ENCODE results near the gene DCHS1.
A peak's percentile ranks its signal among the peaks of the same experiment; 100 is the strongest.

The DCHS1 gene

GRCh38 chr11:6617315-6617781, 38.3 kb downstream of the DCHS1 start:
- Mint-ChIP-seq H3K36me3 (ENCODE audit: insufficient read depth) (peaks cover 8% of the 10 kb centered on the region), H3K9me3 (no peaks in the 10 kb centered on the region), H3K27me3 (no peaks in the 10 kb centered on the region), H3K4me1 (peaks cover 13% of the 10 kb centered on the region), H3K27ac (ENCODE audit: low read depth) (no peak overlapping the region), H3K4me3 (no peak overlapping the region)
- ATAC-seq (replicated peaks; ENCODE audit: extremely low read depth, poor library complexity, severe bottlenecking) (no peak), DNase-seq (ENCODE audit: low spot score in 2 of 2) (no peak)

- Mint-ChIP-seq H3K27ac (ENCODE audit: low read depth) (no peak overlapping the region), H3K27me3 (no peaks in the 10 kb centered on the region), H3K4me1 (peaks cover 13% of the 10 kb centered on the region), H3K4me3 (peak overlapping the region; percentile 41), H3K9me3 (no peaks in the 10 kb centered on the region), H3K36me3 (ENCODE audit: insufficient read depth) (peaks cover 7% of the 10 kb centered on the region)
- DNase-seq (ENCODE audit: low spot score in 2 of 2) (no peak), ATAC-seq (replicated peaks; ENCODE audit: extremely low read depth, poor library complexity, severe bottlenecking) (no peak)
Measured at GRCh38 chr11:6616596-6617250, 38.9 kb downstream of the DCHS1 start.

GRCh38 chr11:6615882-6616585, 39.6 kb downstream of the DCHS1 start:
- ATAC-seq (replicated peaks; ENCODE audit: extremely low read depth, poor library complexity, severe bottlenecking) = no peak
- Mint-ChIP-seq H3K9me3 (no peaks in the 10 kb centered on the region), H3K4me1 (peaks cover 18% of the 10 kb centered on the region), H3K27ac (ENCODE audit: low read depth) (no peak overlapping the region), H3K4me3 (peak overlapping the region; percentile 9), H3K36me3 (ENCODE audit: insufficient read depth) (peaks cover 9% of the 10 kb centered on the region), H3K27me3 (no peaks in the 10 kb centered on the region)
- DNase-seq (ENCODE audit: low spot score in 2 of 2) = no peak

GRCh38 chr11:6615046-6615445, 40.6 kb downstream of the DCHS1 start:
- ATAC-seq (replicated peaks; ENCODE audit: extremely low read depth, poor library complexity, severe bottlenecking) (no peak), DNase-seq (ENCODE audit: low spot score in 2 of 2) (no peak)
- Mint-ChIP-seq H3K27ac (ENCODE audit: low read depth) (no peak overlapping the region), H3K27me3 (no peaks in the 10 kb centered on the region), H3K4me1 (peaks cover 21% of the 10 kb centered on the region), H3K4me3 (no peak overlapping the region), H3K36me3 (ENCODE audit: insufficient read depth) (peaks cover 13% of the 10 kb centered on the region), H3K9me3 (no peaks in the 10 kb centered on the region)

- Mint-ChIP-seq H3K9me3 (no peaks in the 10 kb centered on the region), H3K27me3 (no peaks in the 10 kb centered on the region), H3K4me3 (no peak overlapping the region), H3K36me3 (ENCODE audit: insufficient read depth) (peaks cover 19% of the 10 kb centered on the region), H3K4me1 (peaks cover 21% of the 10 kb centered on the region), H3K27ac (ENCODE audit: low read depth) (no peak overlapping the region)
- ATAC-seq (replicated peaks; ENCODE audit: extremely low read depth, poor library complexity, severe bottlenecking) (no peak), DNase-seq (ENCODE audit: low spot score in 2 of 2) (no peak)
Measured at GRCh38 chr11:6614446-6614845, 41.2 kb downstream of the DCHS1 start.

GRCh38 chr11:6613496-6613895, 42.1 kb downstream of the DCHS1 start:
- H3K27ac Mint-ChIP-seq (ENCODE audit: low read depth) = no peak overlapping the region
- no peaks in the 10 kb centered on the region for H3K27me3 Mint-ChIP-seq
- H3K36me3 Mint-ChIP-seq (ENCODE audit: insufficient read depth) = peaks cover 28% of the 10 kb centered on the region
- H3K9me3 Mint-ChIP-seq = no peaks in the 10 kb centered on the region
- no peak for DNase-seq (ENCODE audit: low spot score in 2 of 2)
- no peak for ATAC-seq (replicated peaks; ENCODE audit: extremely low read depth, poor library complexity, severe bottlenecking)
- H3K4me3 Mint-ChIP-seq = no peak overlapping the region
- peaks cover 21% of the 10 kb centered on the region for H3K4me1 Mint-ChIP-seq

GRCh38 chr11:6612213-6613041, 43.2 kb downstream of the DCHS1 start, which contains the start of gene TAF10:
TSS of gene TAF10 (minus strand) at chr11:6612216. CDS start at chr11:6612189, 27 bp downstream.
- no peak within 1 kb of the TSS for H3K27ac Mint-ChIP-seq (ENCODE audit: low read depth)
- H3K9me3 Mint-ChIP-seq = no peaks in the 10 kb centered on the region
- DNase-seq (ENCODE audit: low spot score in 2 of 2) (peak; percentile 91), ATAC-seq (replicated peaks; ENCODE audit: extremely low read depth, poor library complexity, severe bottlenecking) (peak; percentile 88)
- no peaks in the 10 kb centered on the region for H3K27me3 Mint-ChIP-seq
- H3K4me3 Mint-ChIP-seq = no peak within 1 kb of the TSS
- peaks cover 29% of the 10 kb centered on the region for H3K36me3 Mint-ChIP-seq (ENCODE audit: insufficient read depth)
- H3K4me1 Mint-ChIP-seq = peaks cover 24% of the 10 kb centered on the region

GRCh38 chr11:6611963-6612212, 43.7 kb downstream of the DCHS1 start:
- peaks cover 29% of the 10 kb centered on the region for H3K36me3 Mint-ChIP-seq (ENCODE audit: insufficient read depth)
- DNase-seq (ENCODE audit: low spot score in 2 of 2) (no peak), ATAC-seq (replicated peaks; ENCODE audit: extremely low read depth, poor library complexity, severe bottlenecking) (no peak)
- H3K4me3 Mint-ChIP-seq = no peak overlapping the region
- peaks cover 27% of the 10 kb centered on the region for H3K4me1 Mint-ChIP-seq
- H3K9me3 Mint-ChIP-seq = no peaks in the 10 kb centered on the region
- no peaks in the 10 kb centered on the region for H3K27me3 Mint-ChIP-seq
- H3K27ac Mint-ChIP-seq (ENCODE audit: low read depth) = no peak overlapping the region

GRCh38 chr11:6611092-6611962, 44.3 kb downstream of the DCHS1 start:
- peaks cover 29% of the 10 kb centered on the region for H3K36me3 Mint-ChIP-seq (ENCODE audit: insufficient read depth)
- H3K9me3 Mint-ChIP-seq = no peaks in the 10 kb centered on the region
- ATAC-seq (replicated peaks; ENCODE audit: extremely low read depth, poor library complexity, severe bottlenecking) (peak; percentile 7), DNase-seq (ENCODE audit: low spot score in 2 of 2) (peak; percentile 18 to 26)
- no peak overlapping the region for H3K4me3 Mint-ChIP-seq
- H3K27ac Mint-ChIP-seq (ENCODE audit: low read depth) = no peak overlapping the region
- H3K27me3 Mint-ChIP-seq = no peaks in the 10 kb centered on the region
- peaks cover 28% of the 10 kb centered on the region for H3K4me1 Mint-ChIP-seq

- DNase-seq (ENCODE audit: low spot score in 2 of 2) (no peak), ATAC-seq (replicated peaks; ENCODE audit: extremely low read depth, poor library complexity, severe bottlenecking) (no peak)
- no peak overlapping the region for H3K27ac Mint-ChIP-seq (ENCODE audit: low read depth)
- H3K9me3 Mint-ChIP-seq = no peaks in the 10 kb centered on the region
- peaks cover 26% of the 10 kb centered on the region for H3K36me3 Mint-ChIP-seq (ENCODE audit: insufficient read depth)
- no peak overlapping the region for H3K4me3 Mint-ChIP-seq
- no peaks in the 10 kb centered on the region for H3K27me3 Mint-ChIP-seq
- H3K4me1 Mint-ChIP-seq = peaks cover 28% of the 10 kb centered on the region
Measured at GRCh38 chr11:6610591-6610990, 45.0 kb downstream of the DCHS1 start.

GRCh38 chr11:6609502-6610015, 46.0 kb downstream of the DCHS1 start:
- H3K27me3 Mint-ChIP-seq = no peaks in the 10 kb centered on the region
- ATAC-seq (replicated peaks; ENCODE audit: extremely low read depth, poor library complexity, severe bottlenecking) (no peak), DNase-seq (ENCODE audit: low spot score in 2 of 2) (no peak)
- H3K36me3 Mint-ChIP-seq (ENCODE audit: insufficient read depth) = peaks cover 23% of the 10 kb centered on the region
- H3K9me3 Mint-ChIP-seq = no peaks in the 10 kb centered on the region
- peaks cover 25% of the 10 kb centered on the region for H3K4me1 Mint-ChIP-seq
- no peak overlapping the region for H3K27ac Mint-ChIP-seq (ENCODE audit: low read depth)
- H3K4me3 Mint-ChIP-seq = no peak overlapping the region

Data from central memory CD8-positive, alpha-beta T cell (primary cell).